Progenitor cell of endocrine pancreas (in vitro differentiated cells): ENCODE measurements around the gene USP10. TPM values are rescaled to one million over a fixed set of nuclear protein-coding genes. Genes with fewer than 3 reads are reported as not detected.

Experiments used
- DNase-seq: peaks from one replicate; pipeline ENCODE4 v3.0.0; 2021; ENCODE audit warnings: low spot score; ENCODE audit not compliant: unreplicated experiment
- H3K27ac Mint-ChIP-seq: 2 replicates; pipeline ENCODE4 v1.8.0; 2021; ENCODE audit warnings: mild to moderate bottlenecking, moderate library complexity, mixed read lengths
- H3K27me3 Mint-ChIP-seq: 2 replicates; pipeline ENCODE4 v1.8.0; 2021; ENCODE audit warnings: mixed read lengths
- H3K36me3 Mint-ChIP-seq: 2 replicates; pipeline ENCODE4 v1.8.0; 2022; ENCODE audit warnings: mixed read lengths; ENCODE audit not compliant: insufficient read depth
- H3K4me1 Mint-ChIP-seq: 2 replicates; pipeline ENCODE4 v1.8.0; 2021; ENCODE audit warnings: low read depth, mixed read lengths
- H3K4me3 Mint-ChIP-seq: 2 replicates; pipeline ENCODE4 v1.8.0; 2021; ENCODE audit warnings: low read depth, mild to moderate bottlenecking, moderate library complexity, mixed read lengths
- H3K9me3 Mint-ChIP-seq: 2 replicates; pipeline ENCODE4 v1.8.0; 2021; ENCODE audit warnings: low read depth, mixed read lengths
- total RNA-seq: library from RNA; stranded (reverse); gene quantifications from 2 replicates; pipeline ENCODE4 v1.2.1, GENCODE V29; 2021
- TF ChIP-seq, protein P1 (sequence below): fragments of 200-600 bp; sonication (generic); IDR thresholded peaks from one replicate; pipeline ENCODE4 v1.5.0; 2021; ENCODE audit warnings: antibody characterized with exemption, mild to moderate bottlenecking; ENCODE audit not compliant: unreplicated experiment

The USP10 gene
- total RNA-seq, 1 donor from 2014 or later, result 139 TPM

DNA sequence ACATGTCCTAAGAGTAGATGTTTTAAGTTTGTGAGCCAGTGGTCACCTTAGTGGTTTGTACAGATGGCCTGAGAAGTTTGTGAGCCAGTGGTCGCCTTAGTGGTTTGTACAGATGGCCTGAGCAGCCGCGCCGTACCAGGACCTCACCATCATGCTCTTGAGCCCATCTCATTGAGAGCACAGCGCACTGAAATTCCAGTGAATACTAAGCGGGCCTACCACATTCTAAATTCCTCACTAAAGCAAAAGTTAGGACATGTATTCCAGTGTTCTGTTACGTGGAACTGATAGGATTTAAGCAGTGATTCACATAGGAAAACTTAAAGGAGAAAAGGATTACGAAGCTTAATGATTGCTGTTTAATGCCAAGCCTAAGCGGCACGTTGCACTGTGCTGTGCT lies 3.9 kb downstream of the USP10 start:
- no peaks in the 10 kb centered on the region for H3K27me3 Mint-ChIP-seq
- no peaks in the 10 kb centered on the region for H3K36me3 Mint-ChIP-seq
- H3K4me3 Mint-ChIP-seq, result no peak overlapping the region
- TF ChIP-seq, protein P1, sequence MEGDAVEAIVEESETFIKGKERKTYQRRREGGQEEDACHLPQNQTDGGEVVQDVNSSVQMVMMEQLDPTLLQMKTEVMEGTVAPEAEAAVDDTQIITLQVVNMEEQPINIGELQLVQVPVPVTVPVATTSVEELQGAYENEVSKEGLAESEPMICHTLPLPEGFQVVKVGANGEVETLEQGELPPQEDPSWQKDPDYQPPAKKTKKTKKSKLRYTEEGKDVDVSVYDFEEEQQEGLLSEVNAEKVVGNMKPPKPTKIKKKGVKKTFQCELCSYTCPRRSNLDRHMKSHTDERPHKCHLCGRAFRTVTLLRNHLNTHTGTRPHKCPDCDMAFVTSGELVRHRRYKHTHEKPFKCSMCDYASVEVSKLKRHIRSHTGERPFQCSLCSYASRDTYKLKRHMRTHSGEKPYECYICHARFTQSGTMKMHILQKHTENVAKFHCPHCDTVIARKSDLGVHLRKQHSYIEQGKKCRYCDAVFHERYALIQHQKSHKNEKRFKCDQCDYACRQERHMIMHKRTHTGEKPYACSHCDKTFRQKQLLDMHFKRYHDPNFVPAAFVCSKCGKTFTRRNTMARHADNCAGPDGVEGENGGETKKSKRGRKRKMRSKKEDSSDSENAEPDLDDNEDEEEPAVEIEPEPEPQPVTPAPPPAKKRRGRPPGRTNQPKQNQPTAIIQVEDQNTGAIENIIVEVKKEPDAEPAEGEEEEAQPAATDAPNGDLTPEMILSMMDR, result no peak
- no peaks in the 10 kb centered on the region for H3K9me3 Mint-ChIP-seq
- peaks cover 36% of the 10 kb centered on the region for H3K4me1 Mint-ChIP-seq
- H3K27ac Mint-ChIP-seq, result peak overlapping the region; percentile 68
- DNase-seq, result no peak

DNA sequence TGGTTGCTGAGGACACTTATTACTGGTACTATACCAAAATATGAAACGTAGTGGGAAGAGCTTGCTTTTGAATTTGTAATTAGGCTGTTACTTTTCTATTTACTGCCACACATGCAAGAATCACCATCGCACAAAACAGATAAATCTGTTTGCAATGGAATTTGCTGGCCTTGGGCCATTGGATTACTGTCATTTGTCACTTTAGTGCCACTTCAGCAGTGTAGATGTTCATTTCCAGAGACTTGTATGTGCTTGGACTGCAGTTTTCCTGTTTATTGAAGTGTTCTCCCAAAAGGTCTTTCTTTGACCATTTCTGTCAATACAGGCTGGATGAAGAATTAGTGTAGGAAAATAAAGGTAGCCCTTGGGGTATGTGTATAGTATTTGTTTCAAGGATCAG lies 4.5 kb downstream of the USP10 start:
- Mint-ChIP-seq H3K27ac (no peak overlapping the region), H3K36me3 (no peaks in the 10 kb centered on the region), H3K9me3 (no peaks in the 10 kb centered on the region), H3K27me3 (no peaks in the 10 kb centered on the region), H3K4me3 (no peak overlapping the region), H3K4me1 (peaks cover 37% of the 10 kb centered on the region)
- DNase-seq, result no peak
- TF ChIP-seq, protein P1, result no peak

DNA sequence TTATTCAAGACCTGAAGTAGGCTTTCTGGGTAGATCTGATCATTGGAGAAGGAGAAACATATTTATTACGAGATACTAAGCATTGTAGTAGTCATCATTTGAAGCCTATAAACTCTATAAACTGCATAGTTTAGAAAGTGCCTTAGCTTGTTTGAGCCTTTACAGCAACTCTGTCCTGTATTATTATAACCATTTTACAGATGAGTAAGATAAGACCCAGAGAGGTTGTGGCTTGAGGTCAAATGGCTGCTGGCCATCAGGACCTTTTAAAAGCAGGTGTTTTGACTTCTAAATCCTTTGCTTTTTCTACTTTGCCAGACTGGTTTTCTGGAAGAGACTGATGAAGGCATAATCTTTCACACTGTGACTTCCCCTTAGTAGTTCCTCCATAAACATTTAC lies 7.1 kb downstream of the USP10 start:
- Mint-ChIP-seq H3K9me3 (no peaks in the 10 kb centered on the region), H3K4me1 (peaks cover 38% of the 10 kb centered on the region), H3K27me3 (no peaks in the 10 kb centered on the region), H3K4me3 (no peak overlapping the region), H3K36me3 (no peaks in the 10 kb centered on the region), H3K27ac (no peak overlapping the region)
- DNase-seq, result no peak
- TF ChIP-seq, protein P1, result no peak

DNA sequence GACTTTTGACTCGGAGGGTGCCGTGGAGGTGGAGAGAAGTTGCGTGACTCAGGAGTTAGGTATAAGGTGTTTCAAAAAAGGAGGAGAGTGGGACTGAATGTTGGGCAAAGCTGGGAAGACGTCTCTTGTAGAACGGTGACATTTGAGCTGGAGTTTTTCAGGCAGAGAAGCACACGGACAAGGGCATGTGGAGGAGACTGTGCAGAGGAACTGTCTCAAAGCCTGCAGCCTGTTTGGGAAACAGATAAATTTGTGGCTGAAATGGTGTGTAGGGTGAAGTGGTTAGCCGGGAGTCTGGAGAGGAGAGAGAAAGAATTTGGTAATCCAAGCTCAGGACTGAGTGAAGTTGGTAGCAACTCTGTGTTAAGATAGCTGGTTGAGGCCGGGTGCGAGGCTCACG lies 9.8 kb downstream of the USP10 start:
- no peak overlapping the region for H3K4me3 Mint-ChIP-seq
- peaks cover 3% of the 10 kb centered on the region for H3K9me3 Mint-ChIP-seq
- H3K36me3 Mint-ChIP-seq, result peaks cover 2% of the 10 kb centered on the region
- peaks cover 45% of the 10 kb centered on the region for H3K4me1 Mint-ChIP-seq
- no peak for DNase-seq
- peak overlapping the region; percentile 2 for H3K27ac Mint-ChIP-seq
- TF ChIP-seq, protein P1, result no peak
- H3K27me3 Mint-ChIP-seq, result no peaks in the 10 kb centered on the region

DNA sequence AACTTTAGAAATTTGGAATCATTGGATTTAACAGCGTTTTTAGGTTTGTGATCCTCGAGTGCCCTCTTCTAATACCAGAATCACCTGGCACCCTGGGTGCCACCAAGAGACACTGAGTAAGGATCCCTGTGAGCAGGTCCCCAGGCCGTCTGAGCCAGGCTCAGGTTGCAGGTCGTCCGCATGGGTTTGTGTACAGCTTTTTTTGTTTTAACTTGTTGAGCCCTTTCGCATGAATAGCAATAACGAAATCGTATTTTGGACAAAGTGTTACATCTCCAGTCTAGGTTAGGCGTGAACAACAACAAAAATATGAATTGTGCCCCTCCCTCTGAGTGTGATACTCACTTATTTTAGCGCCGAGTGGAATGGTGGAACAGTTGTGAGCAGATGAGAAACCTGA lies 10.9 kb downstream of the USP10 start:
- Mint-ChIP-seq H3K27ac (no peak overlapping the region), H3K9me3 (peaks cover 3% of the 10 kb centered on the region), H3K4me1 (peaks cover 45% of the 10 kb centered on the region), H3K4me3 (no peak overlapping the region), H3K36me3 (peaks cover 2% of the 10 kb centered on the region), H3K27me3 (no peaks in the 10 kb centered on the region)
- DNase-seq, result no peak
- TF ChIP-seq, protein P1, result no peak
